C4-2B (cell line): Measurements from ENCODE around the gene ROPN1B.

Experiments used
- H3K27ac ChIP-seq: fragments of 450-650 bp; 2 replicates; pipeline ENCODE4 v1.5.1; 2017
- ZFX ChIP-seq: fragments of 450-650 bp; IDR thresholded peaks from 2 replicates; pipeline ENCODE4 v1.6.1; 2017
- TF ChIP-seq, protein P1 (sequence below): fragments of 450-650 bp; conservative IDR thresholded peaks from 2 replicates; pipeline ENCODE4 v1.5.1; 2017; ENCODE audit warnings: mild to moderate bottlenecking

ROPN1B gene

DNA sequence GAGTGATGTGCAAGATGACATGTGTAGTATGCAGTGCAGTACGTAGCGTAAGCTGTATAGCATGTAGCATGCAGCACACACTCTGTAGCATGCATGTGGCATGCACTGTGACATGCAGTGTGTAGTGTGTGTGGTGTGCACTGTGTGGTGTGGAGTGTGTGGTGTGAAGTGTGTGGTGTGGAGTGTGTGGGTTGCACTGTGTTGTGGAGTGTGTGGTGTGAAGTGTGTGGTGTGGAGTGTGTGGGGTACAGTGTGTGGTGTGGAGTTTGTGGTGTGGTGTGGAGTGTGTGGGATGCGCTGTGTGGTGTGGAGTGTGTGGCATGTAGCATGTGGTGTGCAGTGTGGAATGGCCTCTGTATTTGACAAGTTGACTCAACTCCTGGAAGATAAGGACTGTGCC, 39.2 kb downstream of the ROPN1B start:
- no peak for TF ChIP-seq ZFX
- TF ChIP-seq, protein P1, sequence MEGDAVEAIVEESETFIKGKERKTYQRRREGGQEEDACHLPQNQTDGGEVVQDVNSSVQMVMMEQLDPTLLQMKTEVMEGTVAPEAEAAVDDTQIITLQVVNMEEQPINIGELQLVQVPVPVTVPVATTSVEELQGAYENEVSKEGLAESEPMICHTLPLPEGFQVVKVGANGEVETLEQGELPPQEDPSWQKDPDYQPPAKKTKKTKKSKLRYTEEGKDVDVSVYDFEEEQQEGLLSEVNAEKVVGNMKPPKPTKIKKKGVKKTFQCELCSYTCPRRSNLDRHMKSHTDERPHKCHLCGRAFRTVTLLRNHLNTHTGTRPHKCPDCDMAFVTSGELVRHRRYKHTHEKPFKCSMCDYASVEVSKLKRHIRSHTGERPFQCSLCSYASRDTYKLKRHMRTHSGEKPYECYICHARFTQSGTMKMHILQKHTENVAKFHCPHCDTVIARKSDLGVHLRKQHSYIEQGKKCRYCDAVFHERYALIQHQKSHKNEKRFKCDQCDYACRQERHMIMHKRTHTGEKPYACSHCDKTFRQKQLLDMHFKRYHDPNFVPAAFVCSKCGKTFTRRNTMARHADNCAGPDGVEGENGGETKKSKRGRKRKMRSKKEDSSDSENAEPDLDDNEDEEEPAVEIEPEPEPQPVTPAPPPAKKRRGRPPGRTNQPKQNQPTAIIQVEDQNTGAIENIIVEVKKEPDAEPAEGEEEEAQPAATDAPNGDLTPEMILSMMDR, result no peak
- no peak overlapping the region for H3K27ac ChIP-seq

DNA sequence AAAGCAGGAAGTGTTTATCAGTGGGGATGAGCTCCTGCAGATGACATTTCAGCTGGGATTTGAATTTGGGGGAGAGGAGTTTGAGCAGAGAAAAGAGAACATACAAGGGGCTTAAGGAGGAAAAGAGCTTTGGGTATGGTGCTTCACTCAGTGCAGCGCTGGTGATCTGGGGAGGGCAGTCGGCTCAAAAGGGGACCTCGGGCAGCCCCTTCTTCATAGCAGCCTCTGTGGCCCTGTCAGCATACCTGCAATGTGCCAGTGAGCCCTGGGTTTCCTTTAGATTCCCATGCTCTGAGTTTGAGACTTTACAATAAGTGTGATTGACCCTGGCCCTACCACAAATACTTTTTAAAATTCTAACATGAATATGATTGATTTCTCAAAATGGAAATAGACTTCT, 40.2 kb downstream of the ROPN1B start:
- TF ChIP-seq, protein P1, result no peak
- TF ChIP-seq ZFX, result no peak
- H3K27ac ChIP-seq, result no peak overlapping the region

DNA sequence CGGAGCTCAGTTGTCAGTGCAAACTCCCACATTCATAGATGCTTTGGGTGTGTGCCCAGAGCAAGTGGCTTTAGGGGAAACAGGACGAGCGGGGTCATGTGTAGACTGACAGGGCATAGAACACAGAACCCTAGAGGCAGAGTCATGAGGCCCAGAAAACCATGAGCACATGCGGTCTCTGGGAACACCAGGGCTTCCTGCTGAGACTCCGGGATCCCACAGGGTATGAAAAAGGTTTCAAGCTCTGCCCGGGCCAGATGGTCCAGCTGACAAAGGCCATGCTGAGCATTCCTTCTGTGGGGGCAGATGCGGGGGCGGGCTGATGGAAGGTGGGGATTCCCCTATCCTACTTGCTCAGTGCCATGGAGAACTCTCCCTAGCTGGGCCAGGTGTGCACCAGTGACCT, 44.8 kb downstream of the ROPN1B start:
- no peak for TF ChIP-seq ZFX
- TF ChIP-seq, protein P1, result no peak
- no peak overlapping the region for H3K27ac ChIP-seq

DNA sequence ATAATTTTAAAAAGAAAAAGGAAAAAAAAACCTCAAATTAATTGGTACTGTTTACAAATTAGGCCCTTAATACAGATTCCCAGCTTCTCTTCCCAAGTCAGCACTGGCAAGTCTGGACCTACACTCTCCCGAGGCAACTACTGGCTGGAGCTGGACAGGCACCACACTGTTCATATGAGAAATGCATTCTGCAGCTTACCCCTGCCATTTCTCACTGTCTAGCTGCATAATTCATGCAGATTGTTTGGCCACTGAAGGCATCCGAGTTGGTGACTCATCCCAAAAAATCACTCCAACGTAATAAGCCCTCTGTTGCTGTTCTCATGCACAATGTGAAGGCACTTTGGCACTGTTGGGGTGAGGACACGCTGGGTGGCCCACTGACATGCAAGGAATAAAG, 45.3 kb downstream of the ROPN1B start:
- TF ChIP-seq, protein P1, result no peak
- no peak for TF ChIP-seq ZFX
- H3K27ac ChIP-seq, result no peak overlapping the region

DNA sequence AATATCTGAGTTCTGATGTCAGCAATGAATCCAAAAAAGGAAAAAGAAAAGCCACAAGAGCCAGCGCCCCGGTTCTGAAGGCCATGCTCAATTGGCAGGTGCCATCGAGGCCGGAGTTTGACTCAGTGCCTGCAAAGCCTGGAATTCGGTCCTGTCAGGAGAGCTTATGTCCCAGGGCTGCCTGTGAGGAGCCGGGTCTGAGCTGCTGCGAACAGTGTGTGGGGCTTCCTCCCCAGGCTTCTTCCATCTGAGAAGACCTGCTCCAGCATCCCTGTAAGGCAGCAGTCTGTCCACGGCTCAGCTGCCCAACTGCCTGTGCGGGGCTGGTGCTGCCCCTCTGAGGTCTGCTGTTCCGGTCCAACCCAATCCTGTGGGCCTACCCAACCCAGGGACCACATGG, 46.1 kb downstream of the ROPN1B start:
- TF ChIP-seq, protein P1, result no peak
- no peak for TF ChIP-seq ZFX
- H3K27ac ChIP-seq, result no peak overlapping the region

DNA sequence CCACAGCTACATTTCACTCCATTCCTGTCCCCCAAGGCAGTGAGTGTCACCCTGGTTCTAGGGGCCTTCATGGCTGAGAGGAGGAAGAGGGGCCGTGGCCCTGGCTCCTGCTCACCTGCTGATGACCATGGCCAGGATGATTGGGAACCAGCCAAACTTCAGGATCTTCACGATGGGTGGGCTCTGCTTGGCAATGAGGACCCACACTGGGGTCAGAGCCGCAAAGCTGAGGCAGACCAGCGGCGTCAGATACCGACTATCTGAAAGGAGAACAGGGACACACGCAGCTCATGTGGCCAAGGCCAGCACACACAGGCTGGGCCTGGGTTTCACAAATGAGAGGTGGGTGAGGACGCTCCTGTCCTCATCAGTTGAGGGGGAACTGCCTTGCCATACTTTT, 47.6 kb downstream of the ROPN1B start:
- no peak for TF ChIP-seq ZFX
- TF ChIP-seq, protein P1, result no peak
- H3K27ac ChIP-seq, result no peak overlapping the region

DNA sequence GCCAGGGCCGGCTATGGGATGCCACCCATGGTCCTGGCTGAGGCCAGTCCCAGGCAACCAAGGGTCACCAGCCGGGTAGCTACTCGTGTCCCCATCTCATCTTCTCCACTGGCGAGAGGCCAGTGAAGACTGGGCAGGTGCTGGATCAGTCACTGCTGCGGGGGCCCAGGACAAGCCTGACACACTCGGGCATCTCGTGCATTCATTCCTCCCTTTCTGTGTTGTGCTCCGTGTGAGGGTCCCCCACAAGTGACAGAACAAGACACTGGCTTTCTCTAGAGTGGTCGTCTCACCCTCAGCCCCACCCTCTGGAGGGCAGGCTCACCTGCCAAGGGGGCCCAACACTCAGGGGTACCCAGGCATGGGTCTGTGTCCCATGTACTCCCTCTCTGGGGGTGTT, 48.4 kb downstream of the ROPN1B start:
- no peak overlapping the region for H3K27ac ChIP-seq
- TF ChIP-seq, protein P1, result no peak
- no peak for TF ChIP-seq ZFX
